ENCODE results near the gene SRC.

DNA sequence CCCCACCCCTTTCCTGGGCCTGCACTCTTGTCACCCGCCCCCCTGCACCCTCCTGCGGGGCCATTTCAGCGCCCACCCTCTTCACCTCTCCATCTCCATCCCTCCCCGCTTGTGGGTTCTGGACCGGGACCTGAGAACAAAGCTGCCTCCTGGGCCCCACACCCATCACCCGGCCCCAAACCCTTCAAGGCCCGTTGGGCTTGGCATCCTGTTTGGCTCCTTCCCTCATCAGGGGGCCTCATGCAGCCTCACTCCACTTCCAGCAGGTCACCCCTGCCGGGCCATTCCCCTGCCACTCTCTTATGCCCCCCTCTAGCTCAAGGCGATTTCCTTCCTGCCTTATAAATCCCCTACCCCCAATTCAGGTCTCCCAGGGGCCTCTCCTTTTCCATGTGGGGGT lies 67.4 kb downstream of the SRC start:
- no peak for TF ChIP-seq POLR2A (IDR thresholded peaks at IDR 0.05; ENCODE audit: low read length)
- no peak for TF ChIP-seq GATA1 (IDR thresholded peaks at IDR 0.05; ENCODE audit: low read depth, low read length)

Data from erythroblast (primary cell).